GM18526 (cell line): ENCODE results near the gene ARFIP1.

ENCODE experiments used
- POLR2A ChIP-seq: IDR thresholded peaks from 3 replicates; pipeline ENCODE4 v1.6.1; 2011; ENCODE audit not compliant: insufficient read length; ENCODE audit errors: extremely low read depth

Gene ARFIP1

DNA sequence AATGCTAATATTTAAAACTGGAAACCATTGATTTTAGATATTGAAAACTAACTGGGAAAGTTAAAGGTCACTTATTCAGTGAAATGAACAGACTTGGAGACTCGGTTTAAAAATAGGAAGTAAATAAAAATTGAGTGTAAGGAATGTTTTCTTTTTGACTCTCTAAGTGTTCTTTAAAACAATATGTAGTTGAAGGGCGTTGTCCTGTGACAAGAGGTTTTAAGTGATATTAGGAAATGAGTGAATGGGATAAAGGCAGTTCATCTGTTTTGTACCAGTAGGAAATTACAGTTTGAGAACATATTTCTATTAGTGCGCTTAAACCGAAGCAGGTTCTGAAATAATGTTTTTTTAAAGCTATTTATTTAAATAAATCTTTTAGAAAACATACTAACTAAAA, 77.2 kb downstream of the ARFIP1 start:
- no peak for TF ChIP-seq POLR2A

GRCh38 chr4:152858934-152859333, 79.2 kb downstream of the ARFIP1 start:
- TF ChIP-seq POLR2A, result no peak

- no peak for TF ChIP-seq POLR2A
Observed at GRCh38 chr4:152860046-152860445, 80.3 kb downstream of the ARFIP1 start.

GRCh38 chr4:152862608-152863007, 82.9 kb downstream of the ARFIP1 start:
- no peak for TF ChIP-seq POLR2A

- no peak for TF ChIP-seq POLR2A
Observed at GRCh38 chr4:152864361-152864760, 84.6 kb downstream of the ARFIP1 start.

DNA sequence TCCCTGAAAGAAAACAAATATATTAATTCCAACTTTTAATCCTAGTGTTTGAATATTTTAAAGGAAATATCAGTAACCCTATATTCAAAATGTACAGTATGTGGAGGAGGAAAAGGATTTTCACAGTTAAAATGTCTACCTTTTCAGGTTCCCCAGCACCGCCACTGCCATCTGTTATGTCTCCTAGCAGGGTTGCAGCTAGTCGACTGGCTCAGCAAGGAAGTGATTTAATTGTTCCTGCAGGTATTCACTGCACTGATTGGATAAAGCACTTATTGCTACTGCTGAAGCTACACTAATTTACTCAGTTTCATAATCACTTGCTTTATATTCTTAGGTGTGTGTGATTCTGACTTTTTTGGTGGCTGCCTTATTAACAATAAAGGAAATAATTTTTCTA, 90.9 kb downstream of the ARFIP1 start:
- TF ChIP-seq POLR2A, result no peak

- TF ChIP-seq POLR2A, result no peak
Observed at GRCh38 chr4:152875261-152875660, 95.5 kb downstream of the ARFIP1 start.

DNA sequence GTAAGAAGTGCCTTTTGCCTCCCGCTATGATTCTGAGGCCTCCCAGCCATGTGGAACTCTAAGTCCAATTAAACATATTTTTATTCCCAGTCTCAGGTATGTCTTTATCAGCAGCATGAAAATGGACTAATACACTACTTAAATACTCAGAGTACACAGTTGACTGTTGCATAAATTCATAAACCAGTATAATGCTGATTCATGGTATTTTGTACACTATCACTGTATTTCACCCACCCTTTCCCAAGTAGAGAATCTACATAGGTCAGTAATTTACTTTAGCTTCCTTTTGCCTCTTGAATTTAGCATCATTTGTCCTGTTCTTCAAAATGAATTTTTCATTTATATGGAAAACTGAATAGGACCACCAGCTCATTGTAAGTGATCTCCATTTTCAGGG, 98.1 kb downstream of the ARFIP1 start:
- TF ChIP-seq POLR2A, result no peak

GRCh38 chr4:152880263-152880662, 100.5 kb downstream of the ARFIP1 start:
- TF ChIP-seq POLR2A, result no peak

- TF ChIP-seq POLR2A, result no peak
Observed at GRCh38 chr4:152881974-152882373, 102.2 kb downstream of the ARFIP1 start.

GRCh38 chr4:152885185-152885584, 105.4 kb downstream of the ARFIP1 start:
- TF ChIP-seq POLR2A, result no peak

GRCh38 chr4:152886201-152886600, 106.4 kb downstream of the ARFIP1 start:
- TF ChIP-seq POLR2A, result no peak

- TF ChIP-seq POLR2A, result no peak
Observed at GRCh38 chr4:152887981-152888380, 108.2 kb downstream of the ARFIP1 start.

DNA sequence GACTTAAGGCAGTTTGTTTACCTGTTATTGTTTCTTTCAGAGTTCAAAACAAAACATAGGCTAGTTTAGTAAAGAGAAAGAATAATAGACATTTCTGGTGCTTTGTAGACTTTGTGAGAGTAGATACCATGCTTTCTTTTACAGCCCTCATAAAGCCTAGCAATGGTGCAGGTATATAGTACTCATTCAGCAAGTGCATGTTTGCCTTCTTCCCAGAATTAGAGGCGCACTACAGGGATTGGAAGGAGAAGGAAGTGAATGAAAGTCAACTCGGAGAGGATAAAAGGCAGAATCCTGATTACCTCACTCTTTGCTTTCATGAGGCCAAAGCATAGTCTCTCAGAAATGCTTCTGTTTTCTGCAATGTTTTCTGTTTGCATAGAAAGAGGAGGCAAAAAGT, 113.2 kb downstream of the ARFIP1 start:
- no peak for TF ChIP-seq POLR2A

GRCh38 chr4:152894673-152895072, 114.9 kb downstream of the ARFIP1 start:
- TF ChIP-seq POLR2A, result no peak

DNA sequence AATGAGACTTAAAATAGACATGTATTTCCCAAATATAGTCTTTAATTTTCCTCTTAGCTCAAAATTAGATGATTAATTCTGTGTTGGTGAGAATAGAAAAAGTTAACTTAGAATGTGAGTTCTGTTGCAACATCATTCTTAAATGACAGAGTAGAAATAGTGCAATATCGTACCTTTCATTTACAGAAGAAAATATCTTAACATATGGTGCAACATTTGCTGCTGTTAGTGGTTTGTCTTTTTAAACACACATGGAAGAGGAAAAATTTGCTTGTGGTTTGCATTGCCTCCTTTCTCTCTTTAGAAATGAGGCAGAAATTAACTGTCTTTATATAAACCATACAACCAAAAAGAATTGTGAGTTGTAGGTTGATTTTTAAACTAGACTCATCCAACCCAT, 117.1 kb downstream of the ARFIP1 start:
- no peak for TF ChIP-seq POLR2A

DNA sequence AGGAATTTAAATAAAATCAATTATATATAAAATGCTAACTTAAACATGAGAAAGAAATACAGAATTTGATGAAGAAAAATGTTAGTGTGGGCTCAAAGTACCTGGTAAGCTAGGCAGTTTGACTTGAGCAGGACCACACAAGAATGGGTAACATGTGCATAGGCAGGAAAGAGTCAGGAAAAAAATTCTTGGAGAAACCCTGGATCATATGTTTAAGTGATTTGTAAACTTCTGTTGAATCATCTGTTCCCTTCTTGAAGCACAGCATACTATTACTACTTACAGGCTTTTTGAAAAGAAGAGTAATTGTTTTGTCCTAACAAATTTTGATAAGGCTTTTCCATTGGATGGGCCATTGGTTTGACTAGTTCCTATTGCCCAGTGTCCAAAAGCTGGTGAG, 118.9 kb downstream of the ARFIP1 start:
- TF ChIP-seq POLR2A, result no peak

DNA sequence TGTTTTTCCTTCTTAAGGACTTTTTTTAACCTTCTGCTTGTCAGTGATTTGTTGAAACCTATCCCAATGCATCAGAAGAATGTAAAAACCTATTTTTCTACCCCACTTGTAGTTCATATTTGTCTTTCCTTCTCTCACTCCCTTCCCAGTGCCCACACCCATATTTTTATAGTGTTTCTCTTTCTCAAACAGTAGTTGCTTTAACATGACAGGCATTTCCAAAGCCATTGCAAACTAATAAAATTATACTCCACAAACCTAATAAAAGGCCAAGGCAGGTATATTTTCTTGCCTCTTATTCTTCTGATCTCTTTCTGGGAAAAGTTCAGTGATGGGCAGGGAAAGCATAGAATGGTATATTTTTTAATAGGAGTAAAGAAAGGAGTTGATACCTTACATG, 120.6 kb downstream of the ARFIP1 start:
- TF ChIP-seq POLR2A, result no peak
